ENCODE data around the gene TARP.
A peak's percentile ranks its signal among the peaks of the same experiment; 100 is the strongest.

Gene TARP

GRCh38 chr7:38316733-38317360 lies 43.4 kb upstream of the TARP start:
- Histone ChIP-seq H3K36me3 (ENCODE audit: control insufficient read depth, insufficient read depth, low read length) (no peaks in the 10 kb centered on the region), H3K4me1 (no peaks in the 10 kb centered on the region), H3K4me3 (ENCODE audit: low read depth, low read length) (no peak overlapping the region), H3K9me3 (ENCODE audit: control insufficient read depth, low read length) (no peaks in the 10 kb centered on the region), H3K4me2 (ENCODE audit: low read length) (no peak overlapping the region), H3K9ac (no peak overlapping the region), H2AFZ (no peak overlapping the region), H3K27ac (no peak overlapping the region), H3K27me3 (ENCODE audit: control insufficient read depth, insufficient read depth, low read length) (no peaks in the 10 kb centered on the region), H3K79me2 (no peaks in the 10 kb centered on the region)
- no peak for TF ChIP-seq CTCF (IDR thresholded peaks at IDR 0.05)

- H2AFZ ChIP-seq = no peak overlapping the region
- H3K9ac ChIP-seq = no peak overlapping the region
- H3K4me2 ChIP-seq (ENCODE audit: low read length) = no peak overlapping the region
- H3K4me1 ChIP-seq = no peaks in the 10 kb centered on the region
- H3K27ac ChIP-seq = no peak overlapping the region
- TF ChIP-seq CTCF (IDR thresholded peaks at IDR 0.05) = no peak
- no peaks in the 10 kb centered on the region for H3K9me3 ChIP-seq (ENCODE audit: control insufficient read depth, low read length)
- H3K4me3 ChIP-seq (ENCODE audit: low read depth, low read length) = no peak overlapping the region
- no peaks in the 10 kb centered on the region for H3K79me2 ChIP-seq
- no peaks in the 10 kb centered on the region for H3K36me3 ChIP-seq (ENCODE audit: control insufficient read depth, insufficient read depth, low read length)
- no peaks in the 10 kb centered on the region for H3K27me3 ChIP-seq (ENCODE audit: control insufficient read depth, insufficient read depth, low read length)
Observed at GRCh38 chr7:38315410-38315809, 42.0 kb upstream of the TARP start.

- TF ChIP-seq CTCF (IDR thresholded peaks at IDR 0.05) = no peak
- Histone ChIP-seq H3K4me2 (ENCODE audit: low read length) (no peak overlapping the region), H3K27me3 (ENCODE audit: control insufficient read depth, insufficient read depth, low read length) (no peaks in the 10 kb centered on the region), H3K4me1 (no peaks in the 10 kb centered on the region), H3K4me3 (ENCODE audit: low read depth, low read length) (no peak overlapping the region), H3K27ac (no peak overlapping the region), H3K9ac (no peak overlapping the region), H2AFZ (peak overlapping the region; percentile 9), H3K79me2 (no peaks in the 10 kb centered on the region), H3K9me3 (ENCODE audit: control insufficient read depth, low read length) (no peaks in the 10 kb centered on the region), H3K36me3 (ENCODE audit: control insufficient read depth, insufficient read depth, low read length) (no peaks in the 10 kb centered on the region)
Observed at GRCh38 chr7:38312821-38313220, 39.4 kb upstream of the TARP start.

GRCh38 chr7:38311329-38311937 lies 38.0 kb upstream of the TARP start:
- no peak for TF ChIP-seq CTCF (IDR thresholded peaks at IDR 0.05)
- Histone ChIP-seq H3K9me3 (ENCODE audit: control insufficient read depth, low read length) (no peaks in the 10 kb centered on the region), H3K79me2 (no peaks in the 10 kb centered on the region), H3K9ac (no peak overlapping the region), H3K4me1 (no peaks in the 10 kb centered on the region), H3K4me3 (ENCODE audit: low read depth, low read length) (peak overlapping the region; percentile 45), H3K27ac (no peak overlapping the region), H3K36me3 (ENCODE audit: control insufficient read depth, insufficient read depth, low read length) (no peaks in the 10 kb centered on the region), H3K27me3 (ENCODE audit: control insufficient read depth, insufficient read depth, low read length) (no peaks in the 10 kb centered on the region), H2AFZ (peak overlapping the region; percentile 87), H3K4me2 (ENCODE audit: low read length) (peak overlapping the region; percentile 69)
